ENCODE data around the gene CDC5L.

GRCh38 chr6:44451803-44452695, 64.5 kb downstream of the CDC5L start:
- TF ChIP-seq POLR2AphosphoS5 (IDR thresholded peaks at IDR 0.05; ENCODE audit: low read depth, low read length), result no peak; the same call in 1 of the 2 replicates
- TF ChIP-seq, protein P1, sequence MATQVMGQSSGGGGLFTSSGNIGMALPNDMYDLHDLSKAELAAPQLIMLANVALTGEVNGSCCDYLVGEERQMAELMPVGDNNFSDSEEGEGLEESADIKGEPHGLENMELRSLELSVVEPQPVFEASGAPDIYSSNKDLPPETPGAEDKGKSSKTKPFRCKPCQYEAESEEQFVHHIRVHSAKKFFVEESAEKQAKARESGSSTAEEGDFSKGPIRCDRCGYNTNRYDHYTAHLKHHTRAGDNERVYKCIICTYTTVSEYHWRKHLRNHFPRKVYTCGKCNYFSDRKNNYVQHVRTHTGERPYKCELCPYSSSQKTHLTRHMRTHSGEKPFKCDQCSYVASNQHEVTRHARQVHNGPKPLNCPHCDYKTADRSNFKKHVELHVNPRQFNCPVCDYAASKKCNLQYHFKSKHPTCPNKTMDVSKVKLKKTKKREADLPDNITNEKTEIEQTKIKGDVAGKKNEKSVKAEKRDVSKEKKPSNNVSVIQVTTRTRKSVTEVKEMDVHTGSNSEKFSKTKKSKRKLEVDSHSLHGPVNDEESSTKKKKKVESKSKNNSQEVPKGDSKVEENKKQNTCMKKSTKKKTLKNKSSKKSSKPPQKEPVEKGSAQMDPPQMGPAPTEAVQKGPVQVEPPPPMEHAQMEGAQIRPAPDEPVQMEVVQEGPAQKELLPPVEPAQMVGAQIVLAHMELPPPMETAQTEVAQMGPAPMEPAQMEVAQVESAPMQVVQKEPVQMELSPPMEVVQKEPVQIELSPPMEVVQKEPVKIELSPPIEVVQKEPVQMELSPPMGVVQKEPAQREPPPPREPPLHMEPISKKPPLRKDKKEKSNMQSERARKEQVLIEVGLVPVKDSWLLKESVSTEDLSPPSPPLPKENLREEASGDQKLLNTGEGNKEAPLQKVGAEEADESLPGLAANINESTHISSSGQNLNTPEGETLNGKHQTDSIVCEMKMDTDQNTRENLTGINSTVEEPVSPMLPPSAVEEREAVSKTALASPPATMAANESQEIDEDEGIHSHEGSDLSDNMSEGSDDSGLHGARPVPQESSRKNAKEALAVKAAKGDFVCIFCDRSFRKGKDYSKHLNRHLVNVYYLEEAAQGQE (IDR thresholded peaks at IDR 0.05; ENCODE audit: insufficient read depth in 1 of 2, low read depth in 2 of 2, low read length in 2 of 2), result no peak
- TF ChIP-seq TAF1 (IDR thresholded peaks at IDR 0.05; ENCODE audit: borderline replicate concordance, insufficient read depth, low read length), result no peak
- TF ChIP-seq SIN3A (IDR thresholded peaks at IDR 0.05; ENCODE audit: borderline replicate concordance, insufficient read depth, low read length), result no peak
